PC-3 (cell line): ENCODE data around the gene GPC6. TPM values are rescaled to one million over a fixed set of nuclear protein-coding genes. Genes with fewer than 3 reads are reported as not detected.

Experiments
- ATAC-seq: fragments of 200-7000 bp; cut with Tn5 transposase; 2 replicates; pipeline ENCODE4 v1.9.1; 2020; ENCODE audit warnings: mild to moderate bottlenecking, moderate library complexity
- BruUV-seq: library from RNA; stranded (reverse); fragments of 400-500 nt; replicated peaks from 2 replicates; lab custom pipeline; 2021; lab: Mats Ljungman, UMichigan
- CTCF ChIA-PET: fragments of 300-600 bp; sonication (Branson Sonifier 250); formaldehyde crosslinking; loops from one replicate; lab custom pipeline; 2022; ENCODE audit warnings: antibody characterized with exemption; lab: Charles Lee
- POLR2A ChIA-PET: fragments of 300-600 bp; sonication (Branson Sonifier 250); formaldehyde crosslinking; loops from one replicate; lab custom pipeline; 2022; ENCODE audit warnings: antibody characterized with exemption; ENCODE audit not compliant: unreplicated experiment; lab: Charles Lee
- DNase-seq: peaks from one replicate; pipeline ENCODE4 v3.0.0-alpha.2; 2015
- H2AFZ ChIP-seq: fragments of 300-600 bp; sonication (generic); 2 replicates; pipeline ENCODE4 v1.6.0; 2016; ENCODE audit warnings: antibody characterized with exemption, low read length
- H3F3A ChIP-seq: fragments of 300-600 bp; sonication (generic); one replicate; pipeline ENCODE4 v1.6.0; 2017; ENCODE audit warnings: antibody characterized with exemption, low read length, control low read depth, mild to moderate bottlenecking; ENCODE audit not compliant: unreplicated experiment
- H3K27ac ChIP-seq: fragments of 300-600 bp; sonication (generic); 2 replicates; pipeline ENCODE4 v1.5.1; 2016; ENCODE audit warnings: mild to moderate bottlenecking, low read length
- H3K27me3 ChIP-seq: fragments of 300-600 bp; sonication (generic); 2 replicates; pipeline ENCODE4 v1.6.1; 2016; ENCODE audit warnings: low read length, mixed read lengths
- H3K36me3 ChIP-seq: fragments of 300-600 bp; sonication (generic); 2 replicates; pipeline ENCODE4 v1.6.1; 2016; ENCODE audit warnings: low read depth, mixed run types, low read length, mixed read lengths
- H3K4me1 ChIP-seq: fragments of 300-600 bp; sonication (generic); 2 replicates; pipeline ENCODE4 v1.5.1; 2016; ENCODE audit warnings: low read length; ENCODE audit not compliant: insufficient read depth
- H3K4me2 ChIP-seq: fragments of 300-600 bp; sonication (generic); 2 replicates; pipeline ENCODE4 v1.6.0; 2016; ENCODE audit warnings: low read length
- H3K4me3 ChIP-seq: fragments of 300-600 bp; sonication (generic); 2 replicates; pipeline ENCODE4 v1.5.1; 2016; ENCODE audit warnings: mild to moderate bottlenecking, low read length, mixed read lengths
- H3K79me2 ChIP-seq: fragments of 300-600 bp; sonication (generic); 2 replicates; pipeline ENCODE4 v1.6.1; 2017; ENCODE audit warnings: low read length, mixed read lengths
- H3K9ac ChIP-seq: fragments of 300-600 bp; sonication (generic); 2 replicates; pipeline ENCODE4 v1.6.0; 2016; ENCODE audit warnings: mild to moderate bottlenecking, low read length
- H3K9me2 ChIP-seq: fragments of 300-600 bp; sonication (generic); replicated peaks from 2 replicates; pipeline ENCODE4 v1.6.1; 2016; ENCODE audit warnings: mixed run types, low read length, mixed read lengths
- H3K9me3 ChIP-seq: fragments of 300-600 bp; sonication (generic); 2 replicates; pipeline ENCODE4 v1.6.1; 2016; ENCODE audit warnings: low read length, mixed read lengths
- H4K20me1 ChIP-seq: fragments of 300-600 bp; sonication (generic); 2 replicates; pipeline ENCODE4 v1.6.1; 2016; ENCODE audit warnings: low read length, mixed read lengths
- EZH2 ChIP-seq: fragments of 300-600 bp; sonication (generic); IDR thresholded peaks from one replicate; pipeline ENCODE4 v1.6.1; 2017; ENCODE audit warnings: antibody characterized with exemption, mild to moderate bottlenecking, low read length; ENCODE audit not compliant: unreplicated experiment
- EZH2phosphoT487 ChIP-seq: fragments of 300-600 bp; sonication (generic); IDR thresholded peaks from 2 replicates; pipeline ENCODE4 v1.6.1; 2018; ENCODE audit warnings: mild to moderate bottlenecking, antibody characterized with exemption, low read length, borderline replicate concordance
- intact Hi-C: fragments of 100-400 bp; cut with micrococcal nuclease; formaldehyde crosslinking; loops from 2 replicates; pipeline ENCODE4 v1.9.0; 2023
- total RNA-seq: library from RNA; depleted of rRNA; stranded (reverse); fragments of >200 nt; gene quantifications from 2 replicates; pipeline ENCODE4 v1.2.3, GENCODE V29; 2014
- TF ChIP-seq, protein P1 (sequence below): fragments of 300-600 bp; sonication (generic); conservative IDR thresholded peaks from 2 replicates; pipeline ENCODE4 v1.5.1; 2017; ENCODE audit warnings: antibody characterized with exemption, low read depth, mild to moderate bottlenecking, low read length

The GPC6 gene
- total RNA-seq, 1 experiment from 2014 or later, result 3.5 TPM

DNA sequence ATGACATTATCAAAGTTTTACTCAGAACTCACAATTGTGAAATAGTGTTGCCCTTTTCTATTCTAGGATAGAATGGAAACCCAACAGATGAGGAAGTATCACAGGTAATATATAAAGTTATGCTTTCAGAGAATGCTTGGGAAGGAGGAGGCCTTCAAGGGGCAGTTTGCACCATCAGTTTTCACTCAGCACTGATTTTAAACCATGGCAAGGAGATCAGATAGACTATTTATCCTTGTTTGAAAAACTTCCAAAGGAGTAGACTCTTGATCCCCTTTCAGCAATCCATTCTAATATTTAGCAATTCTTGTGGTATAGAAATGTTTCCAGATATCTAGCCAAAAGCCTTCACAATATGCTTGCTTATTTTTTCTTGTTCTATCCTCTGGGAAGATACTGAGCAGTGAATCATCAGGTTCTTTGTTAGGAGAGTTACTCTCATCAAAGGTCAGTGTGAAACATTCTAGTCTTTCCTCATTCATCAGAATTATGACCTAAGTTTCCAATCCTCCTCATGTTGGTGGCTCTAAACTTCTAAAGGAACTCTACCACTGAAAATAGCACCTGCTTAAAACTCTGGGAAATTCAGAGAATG lies 3.8 kb downstream of the GPC6 start:
- Histone ChIP-seq H2AFZ (no peak overlapping the region), H3K4me2 (peak overlapping the region; percentile 98), H3K9me3 (no peaks in the 10 kb centered on the region), H3K27ac (peak overlapping the region; percentile 13), H3K9ac (no peak overlapping the region), H4K20me1 (no peaks in the 10 kb centered on the region), H3F3A (no peaks in the 10 kb centered on the region), H3K36me3 (no peaks in the 10 kb centered on the region), H3K4me3 (peak overlapping the region; percentile 88), H3K9me2 (no peaks in the 10 kb centered on the region), H3K4me1 (peaks cover 35% of the 10 kb centered on the region), H3K27me3 (no peaks in the 10 kb centered on the region), H3K79me2 (peaks cover 28% of the 10 kb centered on the region)
- intact Hi-C loops, result no loop called here
- ChIA-PET CTCF (no interaction called here), POLR2A (no interaction called here)
- BruUV-seq, result no TSS peak
- peak; percentile 50 for DNase-seq
- no peak for TF ChIP-seq EZH2
- TF ChIP-seq, protein P1, sequence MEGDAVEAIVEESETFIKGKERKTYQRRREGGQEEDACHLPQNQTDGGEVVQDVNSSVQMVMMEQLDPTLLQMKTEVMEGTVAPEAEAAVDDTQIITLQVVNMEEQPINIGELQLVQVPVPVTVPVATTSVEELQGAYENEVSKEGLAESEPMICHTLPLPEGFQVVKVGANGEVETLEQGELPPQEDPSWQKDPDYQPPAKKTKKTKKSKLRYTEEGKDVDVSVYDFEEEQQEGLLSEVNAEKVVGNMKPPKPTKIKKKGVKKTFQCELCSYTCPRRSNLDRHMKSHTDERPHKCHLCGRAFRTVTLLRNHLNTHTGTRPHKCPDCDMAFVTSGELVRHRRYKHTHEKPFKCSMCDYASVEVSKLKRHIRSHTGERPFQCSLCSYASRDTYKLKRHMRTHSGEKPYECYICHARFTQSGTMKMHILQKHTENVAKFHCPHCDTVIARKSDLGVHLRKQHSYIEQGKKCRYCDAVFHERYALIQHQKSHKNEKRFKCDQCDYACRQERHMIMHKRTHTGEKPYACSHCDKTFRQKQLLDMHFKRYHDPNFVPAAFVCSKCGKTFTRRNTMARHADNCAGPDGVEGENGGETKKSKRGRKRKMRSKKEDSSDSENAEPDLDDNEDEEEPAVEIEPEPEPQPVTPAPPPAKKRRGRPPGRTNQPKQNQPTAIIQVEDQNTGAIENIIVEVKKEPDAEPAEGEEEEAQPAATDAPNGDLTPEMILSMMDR, result no peak
- TF ChIP-seq EZH2phosphoT487, result no peak
- ATAC-seq, result no peak

DNA sequence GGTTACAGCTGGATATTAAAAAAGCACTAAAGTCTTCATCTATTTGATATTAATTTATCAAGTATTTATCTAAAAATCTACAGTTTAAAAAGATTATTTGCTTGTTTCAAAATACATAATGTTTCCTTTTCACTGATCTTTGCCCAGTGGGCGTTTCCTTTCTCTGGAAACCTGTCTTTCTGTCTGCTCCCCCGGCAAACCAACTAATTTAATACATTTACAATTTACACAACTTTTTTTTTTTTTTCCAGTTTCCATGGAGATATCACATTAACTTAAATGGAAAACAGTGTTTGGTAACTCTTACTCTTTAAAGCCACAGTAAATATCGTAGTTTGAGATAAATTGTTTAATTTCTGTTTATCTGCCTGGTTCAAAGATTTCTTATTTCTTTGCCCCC lies 5.3 kb downstream of the GPC6 start:
- Histone ChIP-seq H3K79me2 (peaks cover 28% of the 10 kb centered on the region), H3K4me1 (peaks cover 25% of the 10 kb centered on the region), H3K36me3 (no peaks in the 10 kb centered on the region), H3K27ac (no peak overlapping the region), H3K4me2 (no peak overlapping the region), H3K27me3 (no peaks in the 10 kb centered on the region), H4K20me1 (no peaks in the 10 kb centered on the region), H3F3A (no peaks in the 10 kb centered on the region), H3K9me2 (no peaks in the 10 kb centered on the region), H3K9me3 (no peaks in the 10 kb centered on the region; the same call in 1 of the 2 replicates), H2AFZ (no peak overlapping the region), H3K9ac (no peak overlapping the region), H3K4me3 (no peak overlapping the region)
- POLR2A ChIA-PET, result no interaction called here
- no TSS peak for BruUV-seq
- no peak for ATAC-seq
- CTCF ChIA-PET, result no interaction called here
- intact Hi-C loops, result no loop called here
- DNase-seq, result no peak
- no peak for TF ChIP-seq EZH2
- TF ChIP-seq, protein P1, result no peak
- TF ChIP-seq EZH2phosphoT487, result no peak

DNA sequence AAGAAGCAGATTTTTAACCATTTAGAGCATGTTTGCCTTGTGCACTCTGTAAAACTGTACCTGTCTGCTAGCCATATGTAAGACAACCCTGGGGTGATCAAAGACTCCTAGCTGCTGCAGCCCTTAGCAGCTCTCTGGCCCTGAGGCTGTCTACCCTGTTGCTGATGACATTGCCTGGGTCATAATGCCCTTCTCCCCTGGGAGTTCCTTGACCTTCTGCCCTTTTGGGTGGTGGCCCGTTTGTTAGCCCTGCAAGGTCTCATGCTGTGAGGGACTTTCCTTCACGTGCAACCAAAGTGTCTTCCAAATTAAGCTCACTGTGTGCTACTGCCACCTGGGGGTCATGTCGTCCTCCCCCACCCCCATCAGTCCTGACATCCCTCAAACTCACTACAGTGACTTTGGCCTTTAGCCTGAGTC lies 7.4 kb downstream of the GPC6 start:
- TF ChIP-seq, protein P1, result peak; percentile 39
- no peak for TF ChIP-seq EZH2
- Histone ChIP-seq H3K79me2 (peaks cover 23% of the 10 kb centered on the region), H3K9me3 (peaks cover 5% of the 10 kb centered on the region; the same call in 1 of the 2 replicates), H3F3A (no peaks in the 10 kb centered on the region), H4K20me1 (no peaks in the 10 kb centered on the region), H2AFZ (no peak overlapping the region), H3K27ac (no peak overlapping the region), H3K4me1 (peaks cover 25% of the 10 kb centered on the region), H3K4me2 (no peak overlapping the region), H3K4me3 (no peak overlapping the region), H3K27me3 (no peaks in the 10 kb centered on the region), H3K9ac (no peak overlapping the region), H3K36me3 (no peaks in the 10 kb centered on the region), H3K9me2 (no peaks in the 10 kb centered on the region)
- ATAC-seq (no peak), DNase-seq (no peak)
- CTCF ChIA-PET, result no interaction called here
- BruUV-seq, result no TSS peak
- POLR2A ChIA-PET, result no interaction called here
- intact Hi-C loops, result no loop called here
